Measurements from ENCODE around the gene CTNNBL1.

DNA sequence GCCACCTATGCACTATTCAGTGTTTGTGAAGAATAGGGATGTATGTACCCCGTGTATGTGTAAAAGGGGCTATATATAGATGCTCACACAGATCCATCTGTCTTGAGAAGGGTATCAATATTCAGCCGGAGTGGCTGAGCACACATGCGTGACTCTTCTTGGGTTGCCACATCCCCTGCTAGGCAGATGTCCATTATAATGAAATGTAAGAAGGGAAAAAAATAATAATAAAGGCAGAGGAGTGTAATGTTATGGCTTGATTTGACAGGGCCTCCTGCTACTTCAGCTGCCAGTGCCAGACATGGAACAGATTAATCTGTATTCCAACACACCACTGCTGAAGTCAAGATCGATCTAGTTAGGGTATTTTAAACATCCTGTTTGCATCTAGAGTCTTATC is 134.9 kb downstream of the CTNNBL1 start:
- TF ChIP-seq, protein P1, sequence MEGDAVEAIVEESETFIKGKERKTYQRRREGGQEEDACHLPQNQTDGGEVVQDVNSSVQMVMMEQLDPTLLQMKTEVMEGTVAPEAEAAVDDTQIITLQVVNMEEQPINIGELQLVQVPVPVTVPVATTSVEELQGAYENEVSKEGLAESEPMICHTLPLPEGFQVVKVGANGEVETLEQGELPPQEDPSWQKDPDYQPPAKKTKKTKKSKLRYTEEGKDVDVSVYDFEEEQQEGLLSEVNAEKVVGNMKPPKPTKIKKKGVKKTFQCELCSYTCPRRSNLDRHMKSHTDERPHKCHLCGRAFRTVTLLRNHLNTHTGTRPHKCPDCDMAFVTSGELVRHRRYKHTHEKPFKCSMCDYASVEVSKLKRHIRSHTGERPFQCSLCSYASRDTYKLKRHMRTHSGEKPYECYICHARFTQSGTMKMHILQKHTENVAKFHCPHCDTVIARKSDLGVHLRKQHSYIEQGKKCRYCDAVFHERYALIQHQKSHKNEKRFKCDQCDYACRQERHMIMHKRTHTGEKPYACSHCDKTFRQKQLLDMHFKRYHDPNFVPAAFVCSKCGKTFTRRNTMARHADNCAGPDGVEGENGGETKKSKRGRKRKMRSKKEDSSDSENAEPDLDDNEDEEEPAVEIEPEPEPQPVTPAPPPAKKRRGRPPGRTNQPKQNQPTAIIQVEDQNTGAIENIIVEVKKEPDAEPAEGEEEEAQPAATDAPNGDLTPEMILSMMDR (IDR thresholded peaks at IDR 0.05): no peak
- TF ChIP-seq POLR2A (IDR thresholded peaks at IDR 0.05; ENCODE audit: low read depth): no peak
- TF ChIP-seq POLR2AphosphoS5 (IDR thresholded peaks at IDR 0.05): no peak

Data from esophagus muscularis mucosa (tissue), 3 donors.